A549 (cell line): ENCODE data around the gene RPL5. TPM values are rescaled to one million over a fixed set of nuclear protein-coding genes. Genes with fewer than 3 reads are reported as not detected.

Experiments used
- ATAC-seq, 2 experiments: fragments of 200-7000 bp in 1 of 2; fragments of >200 bp in 1 of 2; cut with Nextera tagmentation in 1 of 2; cut with Tn5 transposase in 1 of 2; 3 replicates each; pipeline versions ENCODE4 v1.8.0 to v1.9.1; 2018 to 2020; ENCODE audit warnings: mild to moderate bottlenecking in 1 of 2, moderate library complexity in 1 of 2
- CTCF ChIA-PET: fragments of 300-600 bp; sonication (Branson Sonifier 250); formaldehyde crosslinking; extraction: SDS; loops from one replicate; lab custom pipeline; 2021; ENCODE audit warnings: antibody characterized with exemption, inconsistent platforms; lab: Yijun Ruan, JAX
- POLR2A ChIA-PET: fragments of 350-600 bp; formaldehyde crosslinking; extraction: SDS; loops from one replicate; lab custom pipeline; 2021; ENCODE audit warnings: antibody characterized with exemption, inconsistent platforms; lab: Yijun Ruan, JAX
- DNase-seq, 2 experiments: peaks; one replicate each; pipeline versions ENCODE4 v3.0.0 to v3.0.0-alpha.2; 2011 to 2016; ENCODE audit warnings: low read depth in 1 of 2, low spot score in 1 of 2
- FAIRE-seq: peaks from 2 replicates; lab custom pipeline; 2011; peaks lifted over from hg19 to GRCh38; lab: Jason Lieb, UNC
- H3K27ac ChIP-seq, 2 experiments: fragments of >200 bp; sonication (Bioruptor Twin); formaldehyde crosslinking; 3 replicates each; pipeline ENCODE4 v1.5.1; 2016 to 2017
- H3K4me1 ChIP-seq: fragments of >200 bp; sonication (Bioruptor Twin); formaldehyde crosslinking; 3 replicates; pipeline ENCODE4 v1.6.1; 2016
- H3K4me2 ChIP-seq: fragments of >200 bp; sonication (Bioruptor Twin); formaldehyde crosslinking; 3 replicates; pipeline ENCODE4 v1.6.1; 2016
- H3K4me3 ChIP-seq: fragments of >200 bp; sonication (Bioruptor Twin); formaldehyde crosslinking; 3 replicates; pipeline ENCODE4 v1.5.1; 2016
- H3K9me3 ChIP-seq: fragments of >200 bp; sonication (Bioruptor Twin); formaldehyde crosslinking; 3 replicates; pipeline ENCODE4 v1.6.1; 2016
- BHLHE40 ChIP-seq: IDR thresholded peaks from 2 replicates; pipeline ENCODE4 v1.6.1; 2012; ENCODE audit warnings: low read depth, low read length, inconsistent platforms
- CBX8 ChIP-seq: fragments of 200-600 bp; sonication (generic); IDR thresholded peaks from 2 replicates; pipeline ENCODE4 v1.6.1; 2016
- CHD2 ChIP-seq: fragments of 150-350 bp; IDR thresholded peaks from 2 replicates; pipeline ENCODE4 v1.6.1; 2014; ENCODE audit warnings: low read length; ENCODE audit not compliant: partially characterized antibody
- CHD4 ChIP-seq: fragments of 200-600 bp; sonication (generic); IDR thresholded peaks from 2 replicates; pipeline ENCODE4 v1.6.1; 2016; ENCODE audit warnings: antibody characterized with exemption, mild to moderate bottlenecking, borderline replicate concordance
- CTCF ChIP-seq: fragments of >200 bp; sonication (Bioruptor Twin); formaldehyde crosslinking; IDR thresholded peaks from 3 replicates; pipeline ENCODE4 v1.5.1; 2016
- ELK1 ChIP-seq: fragments of 150-350 bp; IDR thresholded peaks from 2 replicates; pipeline ENCODE4 v1.6.1; 2014; ENCODE audit warnings: low read depth, mild to moderate bottlenecking, low read length
- FOSB ChIP-seq: fragments of 250-450 bp; sonication (Bioruptor Pico); IDR thresholded peaks from 2 replicates; pipeline ENCODE4 v1.5.0; 2020; ENCODE audit warnings: mild to moderate bottlenecking, moderate library complexity
- FOXS1 ChIP-seq: fragments of 250-450 bp; sonication (Bioruptor Pico); IDR thresholded peaks from 2 replicates; pipeline ENCODE4 v1.5.0; 2020; ENCODE audit warnings: mild to moderate bottlenecking, moderate library complexity
- HDAC2 ChIP-seq: fragments of 200-600 bp; sonication (generic); IDR thresholded peaks from 2 replicates; pipeline ENCODE4 v1.6.1; 2016
- HEYL ChIP-seq: fragments of 250-450 bp; sonication (Bioruptor Pico); IDR thresholded peaks from 2 replicates; pipeline ENCODE4 v1.8.0; 2021; ENCODE audit warnings: mild to moderate bottlenecking, moderate library complexity
- HOXA7 ChIP-seq: fragments of 250-450 bp; sonication (Bioruptor Pico); IDR thresholded peaks from 2 replicates; pipeline ENCODE4 v1.5.0; 2020; ENCODE audit warnings: mild to moderate bottlenecking, moderate library complexity
- JUNB ChIP-seq: fragments of >200 bp; sonication (Bioruptor Twin); formaldehyde crosslinking; IDR thresholded peaks from 2 replicates; pipeline ENCODE4 v1.6.1; 2016
- KDM5A ChIP-seq: fragments of 200-600 bp; sonication (generic); IDR thresholded peaks from 2 replicates; pipeline ENCODE4 v1.6.1; 2016; ENCODE audit warnings: antibody characterized with exemption, mild to moderate bottlenecking
- MAFK ChIP-seq: fragments of 450-650 bp; IDR thresholded peaks from 2 replicates; pipeline ENCODE4 v1.6.1; 2014; ENCODE audit not compliant: partially characterized antibody
- NFE2L2 ChIP-seq: fragments of 150-350 bp; conservative IDR thresholded peaks from 2 replicates; pipeline ENCODE4 v1.6.1; 2014; ENCODE audit warnings: low read length
- PBX3 ChIP-seq: IDR thresholded peaks from 2 replicates; pipeline ENCODE4 v1.6.1; 2012
- RAD21 ChIP-seq, 2 experiments: fragments of >200 bp in 1 of 2; sonication (Bioruptor Twin) in 1 of 2; formaldehyde crosslinking in 1 of 2; IDR thresholded peaks in 1 of 2; conservative IDR thresholded peaks in 1 of 2; 2 replicates in 1 of 2; 3 replicates in 1 of 2; pipeline ENCODE4 v1.6.1; 2012 to 2018; ENCODE audit warnings: inconsistent platforms in 1 of 2
- RCOR1 ChIP-seq: fragments of 150-350 bp; IDR thresholded peaks from 2 replicates; pipeline ENCODE4 v1.6.1; 2014; ENCODE audit warnings: antibody characterized with exemption, low read length, low read depth
- REST ChIP-seq: fragments of 200-600 bp; sonication (generic); IDR thresholded peaks from 2 replicates; pipeline ENCODE4 v1.6.1; 2016; ENCODE audit warnings: antibody characterized with exemption, mild to moderate bottlenecking, moderate library complexity
- RFX5 ChIP-seq: fragments of 450-650 bp; IDR thresholded peaks from 2 replicates; pipeline ENCODE4 v1.7.1; 2014; ENCODE audit warnings: antibody characterized with exemption, mild to moderate bottlenecking, moderate library complexity
- TFCP2L1 ChIP-seq: fragments of 250-450 bp; sonication (Bioruptor Pico); IDR thresholded peaks from 2 replicates; pipeline ENCODE4 v1.5.0; 2021; ENCODE audit warnings: mild to moderate bottlenecking
- ZC3H11A ChIP-seq: fragments of 450-650 bp; IDR thresholded peaks from 2 replicates; pipeline ENCODE4 v1.6.1; 2014; ENCODE audit warnings: antibody characterized with exemption, mild to moderate bottlenecking
- WGBS: methylation state at CpG from one replicate; pipeline ENCODE4 v1.1.6; 2017; ENCODE audit errors: missing lambda C conversion rate; 5-methylcytosine and 5-hydroxymethylcytosine counted together
- polyA plus RNA-seq, 4 experiments: library from polyadenylated mRNA; depleted of rRNA in 3 of 4; stranded (reverse); fragments of >200 nt; fragmentation: RNase III in 1 of 4; extraction: RNeasy Plus Mini Kit Qiagen cat#74134 plus additional on column Dnase treatment in 1 of 4; gene quantifications; 2 replicates in 3 of 4; 3 replicates in 1 of 4; pipeline ENCODE4 v1.2.3, GENCODE V29; 2011 to 2017

The RPL5 gene
- polyA plus RNA-seq, 2 of the 4 experiments (the other 2 are of a cell fraction): 1,222 to 2,015 TPM

DNA sequence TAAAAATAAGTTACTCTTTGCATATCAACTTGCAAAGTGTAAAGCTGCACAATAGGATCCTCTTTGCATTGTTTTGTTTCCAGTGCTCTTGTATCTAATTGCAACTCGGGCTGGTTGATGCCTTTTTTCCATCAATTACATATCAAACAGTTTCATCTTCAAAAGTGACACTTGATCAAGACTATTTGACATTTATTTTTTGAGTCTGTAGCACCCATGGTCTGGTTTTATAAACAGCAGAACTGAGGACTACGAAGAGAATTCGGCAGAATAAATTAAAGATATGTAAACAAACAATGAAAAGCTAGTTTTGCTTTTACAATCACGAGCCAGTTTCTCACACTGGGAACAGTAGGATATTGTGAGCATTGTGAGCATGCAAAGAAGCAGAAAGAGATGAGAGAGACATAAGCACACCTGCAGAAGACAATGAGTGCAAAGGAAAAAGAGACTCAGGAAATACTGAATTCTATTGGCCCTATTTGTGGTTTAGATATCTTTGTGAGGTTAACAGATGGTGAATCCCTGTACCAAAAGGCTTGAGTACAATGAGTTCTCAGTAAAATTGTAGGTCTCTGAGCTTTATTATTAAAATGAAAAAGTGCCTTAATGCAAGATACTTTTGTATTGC lies 45.4 kb downstream of the RPL5 start:
- H3K4me3 ChIP-seq: no peak overlapping the region
- POLR2A ChIA-PET: no interaction called here
- H3K27ac ChIP-seq: no peak overlapping the region
- no peak for ATAC-seq
- H3K9me3 ChIP-seq: peaks cover 7% of the 10 kb centered on the region; the same call in 2 of the 3 replicates
- no peak for FAIRE-seq
- CTCF ChIA-PET: interaction anchor here (1.1 to 3.6 kb wide), 2 partner anchors 18 kb away, joined by 3 to 13 read pairs; no protein-coding TSS in a partner anchor
- WGBS: 68% methylated on average over 4 of the region's 4 CpGs
- TF ChIP-seq CHD2: no peak
- TF ChIP-seq BHLHE40: no peak
- no peak for TF ChIP-seq TFCP2L1 (CRISPR knock-in tag)
- TF ChIP-seq RCOR1: no peak
- TF ChIP-seq RFX5: no peak
- TF ChIP-seq HOXA7 (CRISPR knock-in tag): no peak
- TF ChIP-seq CTCF: no peak
- no peak for TF ChIP-seq ELK1
- no peak for TF ChIP-seq KDM5A
- TF ChIP-seq JUNB: no peak
- TF ChIP-seq MAFK: no peak
- no peak for TF ChIP-seq REST
- TF ChIP-seq FOXS1 (CRISPR knock-in tag): no peak
- no peak for TF ChIP-seq CHD4
- no peak overlapping the region for H3K4me2 ChIP-seq
- no peak for DNase-seq
- H3K4me1 ChIP-seq: 0 out of 3 replicates have a peak, but pooled peaks cover 5% of the 10 kb centered on the region

- H3K27ac ChIP-seq: no peak overlapping the region
- POLR2A ChIA-PET: no interaction called here
- WGBS: 73% methylated on average over 4 of the region's 4 CpGs
- TF ChIP-seq FOXS1 (CRISPR knock-in tag) (no peak), PBX3 (no peak), RAD21 (conservative IDR thresholded peaks at IDR 0.05 in 1 of 2, IDR thresholded peaks at IDR 0.05 in 1 of 2) (no peak), FOSB (CRISPR knock-in tag) (no peak), HDAC2 (no peak), ZC3H11A (no peak), HEYL (CRISPR knock-in tag) (no peak), NFE2L2 (no peak), HOXA7 (CRISPR knock-in tag) (no peak), CBX8 (no peak)
- no peak overlapping the region for H3K4me2 ChIP-seq
- H3K4me3 ChIP-seq: no peak overlapping the region
- FAIRE-seq (no peak), DNase-seq (no peak), ATAC-seq (no peak)
- peaks cover 2% of the 10 kb centered on the region; the same call in 1 of the 3 replicates for H3K9me3 ChIP-seq
- CTCF ChIA-PET: interaction anchor here (0.8 to 3.6 kb wide), 2 partner anchors 19 to 116 kb away, joined by 3 to 13 read pairs; no protein-coding TSS in a partner anchor
- 0 out of 3 replicates have a peak, but pooled peaks cover 5% of the 10 kb centered on the region for H3K4me1 ChIP-seq
Observed at GRCh38 chr1:92877792-92878191, 46.0 kb downstream of the RPL5 start.
